Osteoblast (primary cell): ENCODE measurements around the gene SDHB. TPM values are rescaled to one million over a fixed set of nuclear protein-coding genes. Genes with fewer than 3 reads are reported as not detected.

Source experiments
- DNase-seq: peaks from one replicate; pipeline ENCODE4 v3.0.0; 2011; ENCODE audit warnings: low spot score, mixed read lengths; ENCODE audit not compliant: insufficient read length; ENCODE audit errors: missing footprints
- H2AFZ ChIP-seq: 2 replicates; pipeline ENCODE4 v1.6.0; 2011; ENCODE audit warnings: mild to moderate bottlenecking, low read length
- H3K27ac ChIP-seq: 2 replicates; pipeline ENCODE4 v1.5.1; 2011; ENCODE audit warnings: mild to moderate bottlenecking, low read depth, low read length, moderate library complexity
- H3K27me3 ChIP-seq: 2 replicates; pipeline ENCODE4 v1.6.0; 2012; ENCODE audit warnings: mild to moderate bottlenecking, control low read depth, inconsistent platforms, low read length, moderate library complexity; ENCODE audit not compliant: insufficient read depth
- H3K36me3 ChIP-seq: 2 replicates; pipeline ENCODE4 v1.5.1; 2011; ENCODE audit warnings: mild to moderate bottlenecking, low read length, control low read depth, moderate library complexity; ENCODE audit not compliant: insufficient read depth
- H3K4me1 ChIP-seq: 2 replicates; pipeline ENCODE4 v1.5.1; 2011; ENCODE audit warnings: mild to moderate bottlenecking, low read length, control low read depth, moderate library complexity; ENCODE audit not compliant: insufficient read depth
- H3K4me2 ChIP-seq: 2 replicates; pipeline ENCODE4 v1.6.0; 2011; ENCODE audit warnings: mild to moderate bottlenecking, low read length; ENCODE audit not compliant: insufficient read depth
- H3K4me3 ChIP-seq: fragments of 200-600 bp; sonication (generic); 3 replicates; pipeline ENCODE4 v1.5.1; 2012; ENCODE audit warnings: mild to moderate bottlenecking, low read length, inconsistent platforms; ENCODE audit not compliant: insufficient read depth
- H3K79me2 ChIP-seq: 2 replicates; pipeline ENCODE4 v1.6.0; 2012; ENCODE audit warnings: mild to moderate bottlenecking, low read length, control low read depth, inconsistent platforms; ENCODE audit not compliant: insufficient read depth
- H3K9me3 ChIP-seq: 2 replicates; pipeline ENCODE4 v1.5.1; 2011; ENCODE audit warnings: low read depth, low read length, control low read depth
- H4K20me1 ChIP-seq: 2 replicates; pipeline ENCODE4 v1.6.0; 2012; ENCODE audit warnings: mild to moderate bottlenecking, low read length, control low read depth; ENCODE audit not compliant: insufficient read depth
- CTCF ChIP-seq: IDR thresholded peaks from 2 replicates; pipeline ENCODE4 v1.5.1; 2011; ENCODE audit warnings: mild to moderate bottlenecking, low read depth, low read length, moderate library complexity; ENCODE audit errors: extremely low read depth
- total RNA-seq: library from RNA; depleted of rRNA; stranded (reverse); fragments of >200 nt; gene quantifications from 2 replicates; pipeline ENCODE4 v1.2.3, GENCODE V29; 2012

The SDHB gene
- total RNA-seq, 1 donor, result 87.6 TPM

- TF ChIP-seq CTCF, result no peak
- H3K36me3 ChIP-seq, result peaks cover 64% of the 10 kb centered on the region
Measured at GRCh38 chr1:17030206-17030605, 23.6 kb downstream of the SDHB start.

GRCh38 chr1:17028662-17029188 is 25.1 kb downstream of the SDHB start:
- Histone ChIP-seq H4K20me1 (peaks cover 2% of the 10 kb centered on the region), H3K9me3 (no peaks in the 10 kb centered on the region), H3K4me2 (no peak overlapping the region), H3K27ac (no peak overlapping the region), H3K4me3 (no peak overlapping the region), H3K4me1 (no peaks in the 10 kb centered on the region), H2AFZ (no peak overlapping the region), H3K79me2 (peaks cover 6% of the 10 kb centered on the region), H3K36me3 (peaks cover 73% of the 10 kb centered on the region), H3K27me3 (no peaks in the 10 kb centered on the region)
- DNase-seq, result no peak
- TF ChIP-seq CTCF, result no peak

More at GRCh38 chr1:17030206-17030605, 23.6 kb downstream of the SDHB start:
- H3K27me3 ChIP-seq, result no peaks in the 10 kb centered on the region
- no peak overlapping the region for H3K4me2 ChIP-seq
- peaks cover 2% of the 10 kb centered on the region for H4K20me1 ChIP-seq
- H3K79me2 ChIP-seq, result peaks cover 9% of the 10 kb centered on the region
- no peak overlapping the region for H3K27ac ChIP-seq
- DNase-seq, result no peak
- no peak overlapping the region for H2AFZ ChIP-seq
- H3K4me1 ChIP-seq, result no peaks in the 10 kb centered on the region
- no peak overlapping the region for H3K4me3 ChIP-seq
- H3K9me3 ChIP-seq, result no peaks in the 10 kb centered on the region

- Histone ChIP-seq H3K36me3 (peaks cover 78% of the 10 kb centered on the region), H3K4me1 (no peaks in the 10 kb centered on the region), H3K4me3 (no peak overlapping the region), H3K27ac (no peak overlapping the region), H3K9me3 (no peaks in the 10 kb centered on the region), H3K27me3 (no peaks in the 10 kb centered on the region), H2AFZ (no peak overlapping the region), H3K79me2 (peaks cover 3% of the 10 kb centered on the region), H4K20me1 (peaks cover 2% of the 10 kb centered on the region), H3K4me2 (no peak overlapping the region)
- TF ChIP-seq CTCF, result no peak
- DNase-seq, result no peak
Measured at GRCh38 chr1:17027900-17028299, 25.9 kb downstream of the SDHB start.

GRCh38 chr1:17027403-17027802 is 26.4 kb downstream of the SDHB start:
- no peaks in the 10 kb centered on the region for H3K4me1 ChIP-seq
- no peaks in the 10 kb centered on the region for H3K9me3 ChIP-seq
- TF ChIP-seq CTCF, result no peak
- H3K36me3 ChIP-seq, result peaks cover 78% of the 10 kb centered on the region
- no peak overlapping the region for H3K27ac ChIP-seq
- H3K4me3 ChIP-seq, result no peak overlapping the region
- H3K79me2 ChIP-seq, result peaks cover 3% of the 10 kb centered on the region
- no peak overlapping the region for H3K4me2 ChIP-seq
- H4K20me1 ChIP-seq, result peaks cover under 1% of the 10 kb centered on the region
- H3K27me3 ChIP-seq, result no peaks in the 10 kb centered on the region
- no peak overlapping the region for H2AFZ ChIP-seq
- no peak for DNase-seq
